HG02943 (cell line): ENCODE results near the gene SPRN.

ENCODE experiments used
- ATAC-seq: cut with Tn5 transposase; IDR thresholded peaks from one replicate; pipeline ENCODE4 v1.9.1; 2021; ENCODE audit warnings: mild to moderate bottlenecking, low read depth, moderate library complexity; ENCODE audit not compliant: unreplicated experiment

The SPRN gene

DNA sequence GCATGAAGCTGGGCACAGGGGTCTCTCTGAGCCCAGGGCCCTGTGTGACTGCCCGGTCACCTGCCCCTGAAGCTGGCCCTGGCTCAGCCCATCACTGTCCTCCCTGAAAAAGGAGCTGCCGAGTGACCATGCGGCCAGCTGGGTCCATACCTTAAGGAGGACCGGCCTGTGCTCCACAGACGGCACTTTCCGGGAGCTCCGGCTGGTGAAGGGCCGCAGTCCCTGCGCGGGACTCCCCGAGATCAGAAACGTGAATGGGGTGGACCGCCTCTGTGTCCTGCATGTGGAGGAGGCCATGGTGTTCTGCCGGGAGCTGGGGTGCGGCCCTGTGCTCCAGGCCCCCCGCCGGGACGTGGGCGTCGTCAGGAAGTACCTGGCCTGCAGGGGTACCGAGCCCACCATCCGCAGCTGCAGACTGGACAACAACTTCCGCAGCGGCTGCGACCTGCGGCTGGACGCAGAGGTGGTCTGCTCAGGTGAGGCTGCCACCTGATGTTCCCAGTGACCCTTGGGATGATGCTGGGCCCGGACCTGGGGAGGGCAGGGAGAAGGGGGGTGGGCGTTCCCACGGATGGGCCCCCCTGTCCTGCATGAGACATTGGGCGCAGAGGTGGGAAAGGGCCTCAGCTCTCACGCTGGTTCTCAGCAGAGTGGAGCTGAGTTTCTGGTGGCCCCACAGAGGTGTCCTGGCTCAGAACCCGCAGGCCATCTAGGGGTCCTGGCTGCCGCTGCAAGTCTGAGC lies 32.8 kb upstream of the SPRN start:
- ATAC-seq = no peak

DNA sequence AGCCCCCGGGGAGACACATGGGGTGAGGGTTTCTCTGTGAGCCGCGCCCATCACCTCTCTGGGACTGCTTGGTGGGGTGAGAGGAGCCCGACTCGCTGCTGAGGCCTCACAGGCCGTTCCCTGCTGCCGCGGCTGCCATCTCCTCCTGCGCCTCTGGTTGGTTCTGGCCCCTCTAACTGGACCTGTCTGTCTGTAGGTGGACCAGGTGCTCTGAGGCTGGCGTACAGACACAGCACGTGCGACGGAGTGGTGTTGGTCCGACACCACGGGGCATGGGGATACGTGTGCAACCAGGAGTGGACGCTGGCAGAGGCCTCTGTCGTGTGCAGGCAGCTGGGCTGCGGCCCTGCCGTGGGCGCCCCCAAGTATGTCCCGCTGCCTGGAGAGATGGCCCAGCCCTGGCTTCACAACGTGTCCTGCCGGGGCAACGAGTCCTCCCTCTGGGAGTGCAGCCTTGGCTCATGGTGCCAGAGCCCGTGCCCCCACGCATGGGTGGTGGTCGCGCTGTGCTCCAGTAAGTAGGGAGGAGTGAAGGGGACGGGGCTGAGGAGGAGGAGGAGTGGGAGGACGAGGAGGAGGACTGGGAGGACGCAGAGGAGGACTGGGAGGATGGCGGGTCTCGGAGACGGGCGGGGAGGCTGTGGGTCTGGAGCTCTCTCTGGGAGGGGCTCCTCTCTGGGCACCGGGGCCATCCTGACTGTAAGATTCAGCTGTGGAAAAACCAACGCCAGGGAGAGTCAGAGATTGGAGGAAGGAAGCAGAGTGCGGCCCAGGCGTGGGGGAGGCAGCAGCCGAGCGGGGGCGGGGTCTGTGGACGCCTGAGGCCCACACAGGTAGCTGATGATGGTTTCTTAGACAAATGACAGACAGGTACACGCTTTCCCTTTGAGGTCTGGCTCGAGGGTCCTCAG lies 31.9 kb upstream of the SPRN start:
- ATAC-seq = no peak

- no peak for ATAC-seq
These were observed 31.2 kb upstream of the SPRN start for GRCh38 chr10:133455611-133456031.

DNA sequence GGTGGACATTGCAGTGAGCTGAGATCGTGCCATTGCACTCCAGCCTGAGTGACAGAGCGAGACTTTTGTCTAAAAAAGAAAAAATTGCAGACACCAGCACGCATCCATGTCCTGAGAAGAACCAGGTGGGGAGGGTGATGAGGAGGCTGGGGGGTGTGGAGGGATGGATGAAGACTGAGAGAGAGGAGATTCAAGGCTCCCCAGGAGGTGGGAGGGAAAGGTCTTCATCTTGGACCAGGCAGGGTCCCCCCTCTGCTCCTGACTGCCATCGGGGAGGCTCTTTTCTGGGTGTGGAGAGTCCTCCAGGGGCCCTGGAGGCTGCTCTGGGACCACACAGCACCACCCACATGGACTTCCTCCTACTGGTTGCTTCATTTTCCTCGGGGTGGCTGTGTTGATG lies 30.8 kb upstream of the SPRN start:
- ATAC-seq = no peak

DNA sequence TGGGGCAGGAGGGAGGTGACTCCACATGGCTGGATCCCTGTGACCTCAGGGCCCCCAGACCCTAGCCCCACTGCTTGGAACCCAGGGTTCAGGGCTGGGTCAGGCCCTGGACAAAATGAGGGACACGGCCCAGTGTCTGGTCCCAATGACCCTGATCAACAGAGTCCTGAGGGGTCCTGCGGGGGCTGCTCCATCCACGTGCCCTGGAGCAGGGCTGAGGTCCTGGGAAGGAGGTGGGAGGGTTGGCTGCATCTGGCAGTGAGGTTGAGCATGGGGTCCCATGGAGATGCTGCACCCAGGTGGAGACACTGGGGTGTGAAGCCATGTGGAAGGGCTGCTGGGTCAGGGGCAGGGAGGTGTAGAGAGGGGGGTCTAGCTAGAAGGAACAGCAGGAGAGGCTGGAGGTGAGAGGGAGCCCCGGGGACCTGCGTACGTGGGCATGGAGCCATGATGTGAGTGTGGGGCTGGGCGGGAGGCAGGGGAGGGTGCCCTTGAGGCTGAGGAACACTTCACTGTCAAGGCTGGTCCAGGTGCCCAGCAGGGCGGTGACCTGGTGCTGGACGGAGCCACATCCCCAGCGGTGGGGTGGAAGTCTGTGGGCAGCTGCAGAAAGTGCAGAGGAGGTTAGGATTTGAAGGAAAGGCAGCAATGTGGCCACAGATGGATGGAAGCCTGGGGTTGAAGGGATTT lies 29.9 kb upstream of the SPRN start:
- ATAC-seq = no peak

DNA sequence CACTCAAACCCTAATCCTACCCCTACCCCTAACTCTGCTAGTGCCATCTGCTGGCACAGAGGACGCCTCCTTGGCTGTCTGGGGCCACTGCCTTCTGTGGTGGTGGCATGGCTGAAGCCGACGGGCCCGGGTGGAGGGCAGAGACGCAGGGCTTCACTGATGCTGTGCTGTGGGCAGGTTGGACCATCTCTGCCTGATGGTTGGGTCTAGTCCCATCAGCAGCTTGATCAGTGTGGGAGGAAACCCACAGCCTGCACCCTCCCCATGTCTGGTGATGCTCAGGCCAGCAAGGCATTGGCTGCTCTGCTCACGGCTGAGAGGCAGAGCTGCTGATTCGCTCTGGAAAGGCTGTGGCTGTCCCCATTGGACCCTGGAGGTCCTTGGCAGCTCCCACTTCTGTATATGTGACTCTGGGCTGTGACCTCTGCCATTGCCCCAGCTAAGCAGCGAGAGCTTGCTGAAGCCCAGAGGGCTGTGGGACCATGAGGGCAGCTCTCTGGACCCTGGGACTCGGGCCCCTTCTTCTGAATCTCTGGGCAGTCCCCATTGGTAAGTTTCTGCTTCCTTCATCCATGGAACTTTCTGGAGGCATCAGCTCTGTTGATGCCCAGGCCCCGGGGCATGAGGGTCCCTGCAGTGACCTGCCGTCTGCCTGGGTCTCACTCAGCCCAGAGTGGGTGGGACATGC lies 29.2 kb upstream of the SPRN start, which contains the start of gene SCART1:
Gene SCART1, plus strand, starts transcription at position 430 of the 688 bp plus-strand sequence. Its CDS starts 53 bp downstream, at position 483.
- no peak for ATAC-seq

- no peak for ATAC-seq
These were observed 28.0 kb upstream of the SPRN start for GRCh38 chr10:133452453-133452852.

DNA sequence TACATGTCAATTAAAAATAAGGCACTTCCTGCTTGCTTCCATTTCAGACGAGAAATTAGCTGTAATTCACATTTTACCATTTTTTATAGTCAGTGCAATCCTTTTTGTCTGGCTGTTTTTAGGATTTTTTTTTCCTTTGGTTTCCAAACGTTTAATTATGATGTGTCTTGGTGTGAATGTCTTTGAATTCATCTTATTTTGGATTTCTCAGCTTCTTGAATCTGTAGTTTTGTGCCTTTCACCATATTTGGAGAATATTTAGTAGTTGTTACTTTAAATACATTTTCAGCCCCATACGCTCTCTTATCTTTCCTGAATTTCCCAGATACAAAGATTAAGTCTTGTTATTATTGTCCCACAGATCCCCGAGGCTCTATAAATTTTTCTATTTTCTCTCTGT lies 26.9 kb upstream of the SPRN start:
- ATAC-seq = no peak

DNA sequence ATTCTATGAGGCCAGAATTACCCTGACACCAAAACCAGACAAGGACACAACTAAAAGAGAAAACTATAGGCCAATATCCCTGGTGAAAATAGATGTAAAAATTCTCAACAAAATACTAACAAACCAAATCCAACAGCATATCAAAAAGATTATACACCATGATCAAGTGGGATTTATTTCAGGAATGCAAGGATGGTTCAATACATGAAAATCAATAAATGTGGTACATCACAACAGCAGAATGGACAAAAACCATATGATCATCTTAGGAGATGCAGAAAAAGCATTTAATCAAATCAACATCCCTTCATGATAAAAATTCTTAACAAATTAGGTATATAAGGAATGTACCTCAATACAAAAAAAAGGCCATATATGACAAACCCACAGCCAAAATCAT lies 23.7 kb upstream of the SPRN start:
- no peak for ATAC-seq

DNA sequence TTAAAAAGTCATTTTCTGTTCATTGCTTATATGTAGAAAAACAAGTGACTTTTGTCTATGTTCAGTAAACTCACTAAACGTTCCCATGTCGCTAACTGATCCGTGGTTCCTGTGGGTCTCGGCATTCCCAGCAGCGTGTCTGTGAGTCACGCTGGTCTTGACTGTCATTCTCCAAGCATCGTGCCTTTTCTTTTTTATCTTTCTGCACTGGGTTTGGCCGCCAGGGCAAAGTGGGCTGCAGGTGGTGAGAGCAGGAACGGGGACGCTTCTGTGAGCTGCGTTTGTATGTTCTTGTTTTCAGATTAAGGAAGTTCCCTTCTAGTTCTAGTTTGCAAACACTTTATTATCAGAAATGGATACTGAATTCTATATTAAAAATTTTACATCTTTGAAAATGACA lies 22.6 kb upstream of the SPRN start:
- no peak for ATAC-seq

DNA sequence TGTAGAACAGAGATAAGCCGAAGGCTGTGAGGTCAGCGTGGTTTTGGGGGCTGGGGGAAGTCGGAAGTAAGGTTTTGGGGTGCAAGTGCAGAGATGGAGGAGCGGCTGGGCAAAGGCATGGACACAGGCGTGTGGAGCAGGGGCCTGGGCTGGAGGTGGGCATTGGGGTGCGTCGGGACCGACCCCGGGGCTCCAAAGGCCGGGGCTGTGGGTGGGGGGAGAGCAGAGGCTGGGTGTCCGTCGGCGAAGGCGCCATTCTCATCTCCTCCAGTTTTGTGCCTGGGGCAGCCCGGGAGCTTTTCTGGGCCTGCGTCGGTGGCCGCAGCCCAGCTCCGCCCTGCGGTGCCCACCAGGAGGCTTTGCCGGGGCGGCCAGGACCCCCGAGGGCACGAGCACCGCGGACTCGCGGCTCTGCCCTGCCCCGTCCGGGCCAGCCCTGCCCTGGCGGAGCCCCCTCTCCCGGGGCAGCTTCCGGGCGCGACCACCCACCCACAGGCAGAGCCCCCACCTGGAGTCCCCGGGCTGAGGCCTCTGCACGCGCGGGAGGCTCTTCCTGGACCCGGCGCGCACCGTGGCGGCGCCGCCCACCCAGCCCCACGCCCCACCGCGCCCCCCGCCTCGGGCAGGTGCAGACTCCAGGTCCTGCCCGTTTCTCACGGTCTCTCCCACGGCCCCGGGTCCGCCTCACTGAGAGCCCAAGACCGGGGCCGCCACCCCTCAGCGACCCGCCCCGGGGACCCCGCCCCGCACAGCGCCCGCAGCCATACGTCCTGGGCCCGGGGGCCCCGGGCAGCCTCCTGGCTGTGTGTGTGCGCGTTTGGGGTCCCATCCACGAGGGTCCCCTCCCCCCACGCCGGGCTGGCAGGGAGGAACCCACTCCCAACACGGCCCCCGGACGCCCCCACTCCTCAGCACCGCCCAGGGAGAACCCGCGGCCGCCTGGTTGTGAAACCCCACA lies 21.6 kb upstream of the SPRN start:
- no peak for ATAC-seq

GRCh38 chr10:133445268-133445732 lies 20.9 kb upstream of the SPRN start:
- ATAC-seq = no peak

GRCh38 chr10:133444342-133445267 lies 20.2 kb upstream of the SPRN start:
- ATAC-seq = no peak

GRCh38 chr10:133442967-133443924 lies 18.8 kb upstream of the SPRN start:
- no peak for ATAC-seq

GRCh38 chr10:133442191-133442966 lies 18.0 kb upstream of the SPRN start:
- ATAC-seq = no peak

DNA sequence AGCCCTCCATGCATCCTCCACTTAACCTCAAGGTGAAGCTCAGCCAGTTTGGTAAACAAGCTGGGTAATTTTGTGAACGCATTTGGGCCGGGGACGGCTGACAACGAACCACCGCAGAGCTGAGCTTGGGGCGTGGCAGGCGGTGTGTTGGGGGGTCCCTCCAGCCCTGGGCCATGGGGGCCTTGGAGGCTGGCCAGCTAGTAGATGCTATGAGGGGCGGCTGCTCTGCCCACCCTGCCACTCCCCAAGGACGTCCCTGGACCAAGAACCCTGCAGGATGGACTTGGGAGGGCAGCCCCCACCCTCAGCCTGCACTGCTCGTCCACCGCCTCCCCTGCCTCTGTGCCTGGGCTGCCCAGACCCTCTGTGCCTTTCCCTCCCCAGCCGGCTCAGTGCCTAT lies 17.4 kb upstream of the SPRN start:
- ATAC-seq = no peak
